Right forelimb (tissue), 1 donor: ENCODE data around the gene LSM3.
"Not testable (repeated sequence)": the region's sequence is repeated elsewhere in the genome, so short reads cannot be mapped to it uniquely, and the experiment has no call there.

Experiments
- DNase-seq: peaks from one replicate; pipeline ENCODE4 v3.0.0-alpha.2; 2018

LSM3 gene

GRCh38 chr3:14222900-14223594 lies 44.4 kb downstream of the LSM3 start:
- no peak for DNase-seq

DNA sequence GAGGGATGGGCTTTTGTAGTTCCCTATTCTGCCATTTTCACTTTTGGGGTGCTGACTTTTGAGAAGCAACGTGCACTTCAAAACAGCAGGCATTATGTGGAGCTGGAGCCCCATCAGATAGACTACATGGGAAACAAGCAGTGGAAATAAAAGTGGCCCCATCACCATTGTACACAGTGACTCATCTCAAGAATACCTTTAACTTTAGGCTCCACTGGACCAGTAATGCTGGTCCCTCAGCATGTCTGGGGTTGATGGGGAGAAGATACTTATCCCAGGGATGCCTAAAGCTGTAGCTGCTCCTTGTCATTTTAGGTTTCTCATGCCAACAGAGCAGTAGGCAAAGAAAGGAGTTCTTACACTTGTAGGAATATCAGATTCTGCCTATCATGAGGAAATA lies 45.0 kb downstream of the LSM3 start:
- no peak for DNase-seq

- no peak for DNase-seq
These were observed 46.3 kb downstream of the LSM3 start for GRCh38 chr3:14224895-14225294.

DNA sequence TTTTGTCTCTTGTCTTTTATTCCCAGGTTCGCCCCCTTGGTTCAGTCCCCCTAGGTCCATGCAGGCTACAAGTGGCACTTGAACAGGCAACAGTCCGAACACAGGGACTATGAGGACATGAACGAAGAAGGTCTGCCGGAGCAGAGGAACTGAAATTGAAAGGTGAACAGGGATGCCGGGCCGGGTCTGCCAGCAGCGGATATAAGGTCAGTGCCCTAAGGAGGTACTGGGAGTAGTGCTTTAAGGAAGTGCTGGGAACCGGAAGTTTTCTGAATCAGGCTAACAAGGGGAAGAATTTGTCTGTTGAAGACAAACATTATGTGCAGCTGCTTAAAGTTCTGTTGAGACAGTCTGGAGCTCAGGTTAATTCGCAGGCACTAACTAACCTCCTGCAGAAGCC lies 46.8 kb downstream of the LSM3 start:
- DNase-seq = no peak

- DNase-seq = not testable (repeated sequence)
These were observed 47.7 kb downstream of the LSM3 start for GRCh38 chr3:14226351-14226750.

- no peak for DNase-seq
These were observed 49.2 kb downstream of the LSM3 start for GRCh38 chr3:14227856-14228255.

- DNase-seq = no peak
These were observed 50.3 kb downstream of the LSM3 start for GRCh38 chr3:14228681-14229470.

- DNase-seq = not testable (repeated sequence)
These were observed 51.1 kb downstream of the LSM3 start for GRCh38 chr3:14229695-14230094.

DNA sequence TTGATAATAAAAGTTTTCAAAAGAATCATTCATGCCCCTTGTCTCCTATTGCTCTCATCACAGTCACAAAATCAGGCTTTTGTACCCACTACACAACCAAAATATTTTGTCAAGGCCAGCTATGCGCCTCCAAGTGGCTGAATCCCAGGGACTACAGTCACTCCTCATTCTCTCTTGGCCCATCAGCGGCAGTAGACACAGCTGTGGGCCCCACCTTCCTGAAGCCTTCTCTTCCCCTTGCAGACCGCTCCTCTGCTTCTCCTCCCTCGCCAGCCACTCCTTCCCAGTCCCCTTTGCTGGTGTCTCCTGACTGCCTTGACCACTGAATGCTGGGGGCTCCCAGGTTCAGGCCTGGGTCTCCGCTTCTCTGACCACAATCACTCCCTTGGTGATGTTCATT lies 52.1 kb downstream of the LSM3 start:
- no peak for DNase-seq

DNA sequence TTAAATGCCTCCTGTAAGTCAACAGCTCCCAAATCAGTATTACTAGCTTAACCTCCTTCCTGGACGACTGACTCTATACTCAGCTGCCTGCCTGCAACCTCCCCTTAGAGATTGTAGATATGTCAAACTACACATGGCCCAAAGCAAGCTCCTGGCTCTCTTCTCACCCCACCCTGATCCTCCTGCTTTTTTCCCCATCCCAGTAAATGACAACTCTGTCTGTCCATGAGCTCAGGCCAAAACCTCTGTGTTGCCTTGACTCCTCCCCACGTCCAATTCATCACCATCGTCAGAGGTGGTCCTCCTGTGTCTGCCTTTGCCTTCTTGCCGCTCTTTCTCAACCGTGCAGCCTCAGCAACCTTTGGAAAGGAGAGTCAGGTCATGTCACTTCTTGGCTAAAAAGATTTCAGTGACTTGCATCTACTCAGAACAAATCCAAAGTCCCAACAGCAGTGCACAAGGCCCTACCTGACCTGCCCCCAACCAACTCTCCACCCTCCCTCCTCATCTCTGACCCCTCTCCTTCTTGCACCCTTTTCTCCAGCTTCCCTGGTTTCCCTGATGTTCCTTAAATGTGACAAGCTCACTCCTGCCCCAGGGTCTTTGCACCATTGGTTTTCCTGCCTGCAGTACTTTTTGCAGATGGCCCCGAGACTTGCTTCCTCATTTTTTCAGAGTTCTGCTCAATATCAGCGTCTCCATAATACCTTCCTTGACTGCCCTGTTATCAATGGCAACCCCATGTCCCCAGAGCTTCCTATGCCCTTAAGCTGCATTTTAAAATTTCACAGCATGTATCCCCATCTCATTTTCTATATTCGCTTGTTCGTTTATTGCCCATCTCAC lies 52.8 kb downstream of the LSM3 start:
- no peak for DNase-seq

DNA sequence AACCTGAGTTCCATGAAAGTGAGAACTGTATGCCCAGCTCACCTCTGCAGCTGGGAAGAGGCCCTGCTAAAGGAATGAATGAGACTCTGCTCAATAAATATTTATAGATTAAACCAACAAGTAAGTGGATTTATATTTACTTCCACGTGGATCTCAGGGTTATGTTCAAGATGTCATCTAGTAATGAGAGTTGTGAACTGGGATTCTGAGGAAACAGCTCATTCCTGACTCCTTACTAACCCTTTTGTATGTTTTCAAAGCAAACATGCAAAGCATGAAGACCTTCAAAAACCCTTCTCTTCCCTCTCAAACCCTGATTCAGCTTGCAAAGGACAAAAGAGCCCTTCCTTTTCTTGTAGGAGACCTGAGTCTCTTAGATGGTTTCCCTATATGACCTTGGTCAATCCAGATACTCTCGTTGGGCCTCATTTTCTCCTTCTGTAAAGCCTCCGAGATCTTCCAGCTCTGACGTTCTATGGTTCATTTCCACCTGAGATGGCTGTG lies 53.4 kb downstream of the LSM3 start:
- no peak for DNase-seq

GRCh38 chr3:14234251-14235002 lies 55.8 kb downstream of the LSM3 start:
- no peak for DNase-seq

- DNase-seq = no peak
These were observed 56.6 kb downstream of the LSM3 start for GRCh38 chr3:14235003-14235911.

- peak; percentile 66 for DNase-seq
These were observed 57.3 kb downstream of the LSM3 start for GRCh38 chr3:14235912-14236295.

DNA sequence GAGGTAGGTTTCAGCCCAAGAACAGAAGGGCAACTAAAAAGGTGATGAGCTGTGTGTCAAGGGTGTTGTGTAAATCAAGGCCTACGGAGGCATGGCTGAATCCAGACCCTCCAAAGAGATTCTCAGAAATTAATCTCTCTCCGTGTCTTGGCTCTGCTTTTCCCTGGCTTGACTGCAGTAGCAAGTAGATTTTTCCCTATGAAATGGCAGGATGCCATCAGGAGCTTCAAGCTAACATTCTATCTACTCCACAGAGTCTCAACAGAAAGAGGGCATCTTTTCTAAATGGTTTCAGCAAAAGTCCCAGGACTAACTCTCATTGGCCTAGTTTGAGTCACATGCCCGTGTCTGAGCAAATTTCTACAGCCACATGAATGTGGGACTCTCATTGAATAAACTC lies 58.3 kb downstream of the LSM3 start:
- DNase-seq = no peak

DNA sequence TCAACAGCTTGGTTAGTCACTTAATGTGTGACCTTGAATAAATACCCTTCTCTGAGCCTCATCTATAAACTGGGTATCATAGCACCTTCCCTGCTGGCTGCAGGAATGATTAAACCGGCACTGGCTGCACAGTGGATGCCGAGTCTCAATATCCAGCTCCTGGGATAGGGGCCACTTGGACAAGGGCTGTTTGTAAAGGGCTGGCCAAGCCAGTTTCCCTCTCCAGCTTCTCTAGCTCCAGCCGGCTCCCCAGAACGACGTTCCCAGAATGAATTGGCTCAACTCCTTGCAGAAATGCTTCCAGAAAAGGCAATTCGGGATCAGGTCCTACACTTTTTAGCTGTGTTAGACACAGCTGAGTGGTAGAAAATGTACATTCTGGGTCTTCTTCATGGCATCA lies 58.8 kb downstream of the LSM3 start:
- DNase-seq = peak; percentile 61

DNA sequence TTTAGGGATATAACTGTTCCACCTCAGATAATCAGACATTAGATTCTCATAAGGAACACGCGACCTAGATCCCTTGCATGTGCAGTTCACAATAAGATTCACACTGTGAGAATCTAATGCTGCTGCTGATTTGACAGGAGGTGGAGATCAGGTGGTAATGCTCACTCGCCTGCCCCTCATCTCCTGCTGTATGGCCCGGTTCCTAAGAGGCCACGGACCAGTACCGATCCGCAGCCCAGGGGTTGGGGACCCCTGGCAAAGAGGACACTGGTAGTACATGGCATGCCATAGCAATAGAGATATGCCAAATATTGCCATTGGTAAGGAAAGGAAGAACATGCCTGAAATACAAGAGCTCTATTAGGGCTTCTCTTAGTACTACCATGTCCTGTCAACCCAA lies 59.7 kb downstream of the LSM3 start:
- peak; percentile 34 for DNase-seq

- no peak for DNase-seq
These were observed 60.3 kb downstream of the LSM3 start for GRCh38 chr3:14238930-14239329.

DNA sequence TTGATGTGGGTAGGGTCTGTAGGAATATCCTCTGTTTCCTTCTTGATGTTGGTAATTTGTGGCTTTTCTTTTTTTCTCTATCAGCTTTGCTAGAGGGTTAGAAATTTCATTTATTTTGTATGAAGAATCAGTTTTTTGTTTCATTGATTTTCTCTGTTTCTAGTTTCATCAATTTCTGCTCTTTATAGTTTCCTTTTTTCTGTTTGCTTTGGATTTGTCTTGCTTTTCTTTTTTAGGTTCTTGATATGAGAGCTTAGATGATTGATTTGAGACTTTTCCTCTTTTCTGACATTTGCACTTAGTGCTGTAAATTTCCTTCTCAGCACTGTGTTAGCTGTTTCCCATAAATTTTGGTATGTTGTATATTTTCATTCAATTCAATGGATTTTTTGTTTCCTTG lies 61.3 kb downstream of the LSM3 start:
- no peak for DNase-seq

DNA sequence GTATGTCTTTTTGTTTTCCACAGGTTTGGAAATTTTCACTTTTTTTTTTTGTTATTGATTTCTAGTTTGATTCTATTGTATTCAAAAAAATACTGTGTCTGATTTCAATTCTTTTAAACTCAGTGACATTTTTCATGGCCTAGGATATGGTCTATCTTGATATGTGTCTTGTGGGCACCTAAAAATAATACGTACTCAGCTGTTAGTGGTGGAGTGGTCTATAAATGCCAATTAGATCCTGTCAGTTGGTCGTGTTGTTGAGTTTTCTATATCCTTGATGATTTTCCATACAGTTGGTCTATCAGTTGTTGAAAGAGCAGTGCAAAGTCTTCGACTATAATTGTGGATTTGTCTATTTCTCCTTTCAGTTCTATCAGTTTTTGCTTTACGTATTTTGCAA lies 61.7 kb downstream of the LSM3 start:
- no peak for DNase-seq

GRCh38 chr3:14241716-14242115 lies 63.1 kb downstream of the LSM3 start:
- DNase-seq = peak; percentile 4
